ENCODE results near the gene SALL2. TPM values are rescaled to one million over a fixed set of nuclear protein-coding genes. Genes with fewer than 3 reads are reported as not detected.
A peak's percentile ranks its signal among the peaks of the same experiment; 100 is the strongest.

The SALL2 gene
- total and polyA plus RNA-seq, 10 of the 15 experiments (the other 5 are each of a cell fraction or from before 2014, with no cell fraction given): 1.6 to 6.2 (median 2.1) TPM

GRCh38 chr14:21509432-21510143 is 16.6 kb downstream of the SALL2 start:
- Histone ChIP-seq H3K27me3 (replicated peaks in 1 of 2; ENCODE audit: control insufficient read depth in 2 of 2, insufficient read depth in 2 of 2, low read length in 1 of 2) (no peaks in the 10 kb centered on the region), H3K9me3 (replicated peaks; ENCODE audit: control insufficient read depth, insufficient read depth, low read length) (no peaks in the 10 kb centered on the region), H3K79me2 (ENCODE audit: control insufficient read depth, insufficient read depth, low read length) (peaks cover 54% of the 10 kb centered on the region), H3K27ac (ENCODE audit: control insufficient read depth, insufficient read depth) (peak overlapping the region; percentile 82; the same call in 1 of the 2 replicates), H3K9ac (ENCODE audit: control insufficient read depth, insufficient read depth, low read length) (peak overlapping the region; percentile 93), H4K20me1 (ENCODE audit: control insufficient read depth, insufficient read depth) (no peaks in the 10 kb centered on the region), H3K4me3 (peak overlapping the region; percentile 94), H3K4me1 (ENCODE audit: control insufficient read depth, insufficient read depth, low read length) (peaks cover 10% of the 10 kb centered on the region), H3K4me2 (ENCODE audit: control insufficient read depth, insufficient read depth) (peak overlapping the region; percentile 96), H2AFZ (ENCODE audit: control insufficient read depth, low read depth, low read length) (no peak overlapping the region), H3K36me3 (ENCODE audit: control insufficient read depth in 2 of 2, insufficient read depth in 2 of 2, low read length in 1 of 2) (peaks cover 0 to 2% of the 10 kb centered on the region in 2 experiments; a peak in 1 of 4 replicates)
- intact Hi-C loops (cut with micrococcal nuclease; ENCODE audit: unreplicated experiment) (loop anchor here (2.0 kb wide), 1 partner anchor 53 kb away; the partner anchor contains the start of gene CHD8), in situ Hi-C loops (cut with MboI) (no loop called here)
- TF ChIP-seq MXI1 (IDR thresholded peaks at IDR 0.05; ENCODE audit: low read depth, low read length) (no peak), JUNB (IDR thresholded peaks at IDR 0.05) (0 out of 2 replicates have a peak, but pooled peaks have one; percentile 14), BRCA1 (IDR thresholded peaks at IDR 0.05; ENCODE audit: low read depth, low read length) (no peak)
- ATAC-seq (no peak), DNase-seq (ENCODE audit: low read depth, low spot score) (no peak), FAIRE-seq (no peak)
- 46% methylated on average over 6 of the region's 6 CpGs for WGBS (ENCODE audit: insufficient coverage, insufficient replicate concordance, low lambda C conversion rate, missing lambda C conversion rate)
- POLR2A ChIA-PET: interaction anchor here (0.6 to 4.1 kb wide), 4 partner anchors 11 to 239 kb away, joined by 3 to 35 read pairs (median 8); partner anchors contain the start of gene SALL2
- CTCF ChIA-PET: interaction anchor here (0.6 to 8.0 kb wide), 6 partner anchors 10 to 73 kb away, joined by 3 to 80 read pairs (median 5); partner anchors contain the start of gene SALL2
- no TSS peak for BruUV-seq (replicated peaks)
- RAD21 ChIA-PET (ENCODE audit: unreplicated experiment): interaction anchor here (1.1 to 3.7 kb wide), 3 partner anchors 11 to 47 kb away, joined by 4 to 31 read pairs (median 6); no protein-coding TSS in a partner anchor
- SMC1A ChIA-PET (ENCODE audit: uncharacterized antibody, unreplicated experiment): interaction anchor here (0.7 to 8.8 kb wide), 7 partner anchors 10 to 128 kb away, joined by 3 to 48 read pairs (median 3); partner anchors contain the start of gene SALL2

- ChIA-PET SMC1A (ENCODE audit: uncharacterized antibody, unreplicated experiment) (no interaction called here), RAD21 (ENCODE audit: unreplicated experiment) (no interaction called here), CTCF (no interaction called here), POLR2A (interaction anchor here (1.0 kb wide), 1 partner anchor 50 kb away, joined by 4 read pairs; no protein-coding TSS in a partner anchor)
- Histone ChIP-seq H3K9ac (ENCODE audit: control insufficient read depth, insufficient read depth, low read length) (no peak overlapping the region), H3K79me2 (ENCODE audit: control insufficient read depth, insufficient read depth, low read length) (peaks cover 61% of the 10 kb centered on the region), H3K36me3 (ENCODE audit: control insufficient read depth in 2 of 2, insufficient read depth in 2 of 2, low read length in 1 of 2) (peaks cover 4 to 14% of the 10 kb centered on the region in 2 experiments; a peak in 3 of 4 replicates), H3K4me2 (ENCODE audit: control insufficient read depth, insufficient read depth) (no peak overlapping the region), H3K4me3 (no peak overlapping the region), H4K20me1 (ENCODE audit: control insufficient read depth, insufficient read depth) (no peaks in the 10 kb centered on the region), H2AFZ (ENCODE audit: control insufficient read depth, low read depth, low read length) (no peak overlapping the region), H3K27ac (ENCODE audit: control insufficient read depth, insufficient read depth) (no peak overlapping the region), H3K27me3 (replicated peaks in 1 of 2; ENCODE audit: control insufficient read depth in 2 of 2, insufficient read depth in 2 of 2, low read length in 1 of 2) (no peaks in the 10 kb centered on the region), H3K4me1 (ENCODE audit: control insufficient read depth, insufficient read depth, low read length) (peaks cover 10% of the 10 kb centered on the region), H3K9me3 (replicated peaks; ENCODE audit: control insufficient read depth, insufficient read depth, low read length) (no peaks in the 10 kb centered on the region)
- ATAC-seq (no peak), FAIRE-seq (no peak), DNase-seq (ENCODE audit: low read depth, low spot score) (no peak)
- in situ Hi-C loops (cut with MboI): no loop called here
- BruUV-seq (replicated peaks): no TSS peak
- intact Hi-C loops (cut with micrococcal nuclease; ENCODE audit: unreplicated experiment): no loop called here
- 100% methylated on average over 2 of the region's 2 CpGs for WGBS (ENCODE audit: insufficient coverage, insufficient replicate concordance, low lambda C conversion rate, missing lambda C conversion rate)
- no peak for TF ChIP-seq FOS (IDR thresholded peaks at IDR 0.05; ENCODE audit: borderline replicate concordance, extremely low read depth, insufficient read length)
- no peak for TF ChIP-seq ZNF24 (IDR thresholded peaks at IDR 0.05)
- TF ChIP-seq KAT2A (conservative IDR thresholded peaks at IDR 0.05; ENCODE audit: control insufficient read depth, low read depth, low read length): no peak
- no peak for TF ChIP-seq MTA2 (IDR thresholded peaks at IDR 0.05; ENCODE audit: low read depth)
- no peak for TF ChIP-seq ETV6 (conservative IDR thresholded peaks at IDR 0.05 in 1 of 2, IDR thresholded peaks at IDR 0.05 in 1 of 2; ENCODE audit: borderline replicate concordance in 1 of 2, low read depth in 1 of 2)
- TF ChIP-seq SREBF1 (IDR thresholded peaks at IDR 0.05; ENCODE audit: low read length): no peak
- no peak for TF ChIP-seq HSF1 (IDR thresholded peaks at IDR 0.05; ENCODE audit: low read depth, low read length)
- no peak for TF ChIP-seq IRF3 (IDR thresholded peaks at IDR 0.05)
- no peak for TF ChIP-seq PBX3 (IDR thresholded peaks at IDR 0.05; ENCODE audit: insufficient replicate concordance, low read depth, low read length)
These were observed 19.6 kb downstream of the SALL2 start for GRCh38 chr14:21506557-21506956.

All from GM12878 (cell line).